ELR (cell line): ENCODE measurements around the gene PLXDC2.

Experiments
- DNase-seq: peaks from one replicate; pipeline ENCODE4 v3.0.0-alpha.2; 2015; ENCODE audit warnings: low read depth

Gene PLXDC2

GRCh38 chr10:19857876-19858275, 41.6 kb downstream of the PLXDC2 start:
- DNase-seq, result no peak

GRCh38 chr10:19860107-19860506, 43.9 kb downstream of the PLXDC2 start:
- no peak for DNase-seq

DNA sequence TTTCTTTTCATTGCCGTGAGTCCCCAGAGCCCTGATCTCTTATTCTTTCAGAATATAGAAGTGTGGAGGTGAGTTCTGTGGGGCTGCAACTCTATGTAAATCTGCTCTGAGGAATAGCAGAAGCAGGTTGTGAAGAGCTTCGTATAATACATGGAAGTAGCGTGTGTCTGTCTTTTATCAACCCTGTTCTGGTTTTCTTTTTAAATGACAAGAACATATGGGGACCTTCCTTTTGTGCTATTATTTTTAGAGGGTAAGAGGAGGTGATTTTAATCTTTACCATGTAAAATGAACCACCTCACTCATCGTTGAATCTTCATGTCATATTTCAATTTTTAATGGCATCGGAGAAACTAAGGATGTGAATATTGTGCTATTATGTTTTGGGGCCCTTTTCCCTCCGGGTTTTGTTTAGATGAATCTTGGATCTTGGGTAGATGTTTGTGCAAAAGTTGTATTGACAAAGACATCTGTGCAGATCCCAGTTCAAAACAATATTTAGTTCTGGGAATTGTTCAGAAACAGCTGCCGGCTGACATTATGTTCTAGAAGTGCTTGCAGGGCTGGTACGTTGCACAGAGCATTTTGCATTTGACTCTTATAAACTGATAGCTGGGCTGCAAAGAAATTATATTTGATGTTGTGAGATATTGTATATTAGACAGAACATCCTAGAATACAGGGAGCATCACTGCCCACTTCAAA, 46.7 kb downstream of the PLXDC2 start:
- no peak for DNase-seq

- DNase-seq, result no peak
Measured at GRCh38 chr10:19865676-19866075, 49.4 kb downstream of the PLXDC2 start.

GRCh38 chr10:19869370-19869769, 53.1 kb downstream of the PLXDC2 start:
- DNase-seq, result no peak

- DNase-seq, result no peak
Measured at GRCh38 chr10:19872504-19873271, 56.5 kb downstream of the PLXDC2 start.

- no peak for DNase-seq
Measured at GRCh38 chr10:19874190-19874589, 58.0 kb downstream of the PLXDC2 start.

- DNase-seq, result no peak
Measured at GRCh38 chr10:19874791-19875190, 58.6 kb downstream of the PLXDC2 start.

DNA sequence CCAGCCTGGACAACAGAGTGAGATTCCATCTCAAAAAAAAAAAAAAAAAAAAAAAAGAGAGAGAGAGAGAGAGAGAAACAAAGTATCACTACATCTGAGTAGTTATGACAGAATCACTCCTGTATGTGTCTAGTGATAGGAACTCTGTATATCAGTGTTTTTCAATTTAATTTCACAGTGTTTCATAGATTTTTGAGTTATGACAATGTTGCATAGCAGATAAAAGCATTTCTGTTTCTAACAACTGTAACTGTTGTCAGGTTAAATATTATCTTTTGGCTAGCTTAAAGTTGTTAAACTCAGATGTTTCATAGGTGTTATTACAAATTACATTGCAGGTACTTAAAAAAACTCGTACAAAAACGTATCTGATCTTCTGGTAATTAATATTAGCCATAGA, 60.3 kb downstream of the PLXDC2 start:
- DNase-seq, result no peak

DNA sequence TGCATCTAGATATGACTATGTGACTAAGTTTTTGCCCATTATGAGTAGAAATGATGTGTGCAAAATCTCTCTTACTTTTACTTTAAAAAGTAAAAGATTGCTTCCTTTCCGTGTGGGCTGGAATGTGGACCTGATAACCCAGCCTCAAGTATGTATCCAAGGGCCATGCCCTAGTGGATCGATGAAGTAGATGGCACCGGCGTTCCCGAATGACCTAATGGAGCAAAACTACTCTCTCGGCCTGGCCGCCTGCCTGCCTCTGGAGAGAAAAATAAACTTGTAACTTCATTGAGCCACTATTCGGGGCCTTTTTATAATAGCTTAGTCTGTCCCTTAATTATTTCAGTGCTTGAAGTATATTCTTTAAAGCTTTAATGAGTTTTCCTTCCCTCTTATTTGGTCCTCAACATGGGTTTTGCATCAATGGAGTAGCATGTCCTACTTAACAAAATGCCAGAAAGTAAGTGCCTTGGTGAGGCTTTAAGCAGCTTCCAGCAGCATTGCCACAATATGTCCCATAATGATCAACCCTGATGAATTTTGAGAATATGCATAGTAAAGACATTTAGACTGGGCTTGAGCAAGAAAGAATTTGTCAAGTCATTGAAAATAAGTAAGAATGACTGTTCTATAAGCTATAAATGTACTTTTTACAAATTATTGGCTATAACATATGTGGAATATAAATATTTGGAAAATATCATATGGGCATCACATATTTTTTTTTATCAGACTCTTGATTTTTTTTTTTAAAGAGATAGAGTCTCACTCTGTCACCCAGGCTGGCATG, 61.4 kb downstream of the PLXDC2 start:
- DNase-seq, result no peak

- DNase-seq, result no peak
Measured at GRCh38 chr10:19882621-19883020, 66.4 kb downstream of the PLXDC2 start.

GRCh38 chr10:19888061-19888660, 71.9 kb downstream of the PLXDC2 start:
- DNase-seq, result no peak

GRCh38 chr10:19889256-19889655, 73.0 kb downstream of the PLXDC2 start:
- DNase-seq, result no peak

- DNase-seq, result no peak
Measured at GRCh38 chr10:19891429-19891828, 75.2 kb downstream of the PLXDC2 start.

- no peak for DNase-seq
Measured at GRCh38 chr10:19892270-19892669, 76.0 kb downstream of the PLXDC2 start.

DNA sequence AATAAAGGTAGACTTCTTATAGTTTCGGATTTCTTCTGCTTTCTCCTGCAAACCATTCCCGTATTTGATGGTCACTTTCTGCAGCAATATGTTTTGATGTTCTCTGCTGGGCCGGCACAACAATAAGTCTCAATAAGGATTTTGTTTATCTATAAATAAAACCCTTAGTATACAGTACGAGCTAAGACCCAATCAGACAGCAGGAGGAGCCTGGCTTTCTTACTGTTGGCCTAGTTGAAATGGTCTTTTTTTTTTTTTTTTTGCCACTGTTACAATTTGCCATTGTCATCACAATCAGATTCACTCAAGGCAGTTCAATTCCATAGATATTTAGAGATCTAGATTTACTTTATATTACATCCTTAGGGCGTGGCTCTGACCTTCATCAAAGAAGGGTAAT, 76.4 kb downstream of the PLXDC2 start:
- no peak for DNase-seq

- no peak for DNase-seq
Measured at GRCh38 chr10:19895500-19895899, 79.3 kb downstream of the PLXDC2 start.

- DNase-seq, result no peak
Measured at GRCh38 chr10:19902456-19902855, 86.2 kb downstream of the PLXDC2 start.

- no peak for DNase-seq
Measured at GRCh38 chr10:19904202-19904661, 88.0 kb downstream of the PLXDC2 start.

DNA sequence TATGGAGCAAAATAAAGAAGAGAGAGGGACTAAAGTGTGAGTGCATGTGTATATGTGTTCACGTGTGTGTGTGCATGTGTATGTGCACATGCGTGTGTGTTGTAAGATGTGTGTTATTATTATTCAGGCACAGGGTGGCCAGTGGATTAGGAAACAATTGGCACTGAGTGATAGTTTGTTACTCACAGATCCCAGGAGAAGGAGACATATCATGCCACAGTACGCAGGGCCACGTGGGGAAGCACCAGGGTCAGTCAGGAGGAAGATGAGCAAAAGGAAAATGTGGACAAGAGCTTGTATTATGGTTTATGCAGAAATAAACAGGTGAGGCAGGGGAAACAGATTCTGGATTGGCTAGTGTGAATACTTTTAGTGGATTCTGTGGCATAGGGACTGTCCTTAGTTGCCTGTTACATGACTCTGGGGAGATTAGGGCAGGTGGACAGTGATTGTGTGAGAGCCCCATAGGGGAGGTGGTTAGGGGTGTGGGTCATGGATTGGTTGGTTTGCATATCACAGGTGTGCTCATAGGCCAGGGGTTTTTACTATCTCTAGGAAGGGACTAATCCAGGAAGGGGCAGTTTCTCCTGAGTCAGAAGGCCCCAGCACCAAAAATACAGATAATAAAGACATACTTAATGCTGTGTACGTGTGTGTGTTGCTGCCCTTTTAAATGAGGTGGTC, 90.0 kb downstream of the PLXDC2 start:
- DNase-seq, result no peak

- no peak for DNase-seq
Measured at GRCh38 chr10:19908991-19909696, 92.9 kb downstream of the PLXDC2 start.
